ENCODE results near the gene LRRIQ1.

- no peak for TF ChIP-seq YY1 (IDR thresholded peaks at IDR 0.05; ENCODE audit: insufficient read depth, insufficient read length)
- no peak for TF ChIP-seq ZNF274 (IDR thresholded peaks at IDR 0.05; ENCODE audit: low read depth, low read length)
Observed at GRCh38 chr12:85000729-85001128, 35.4 kb upstream of the LRRIQ1 start.

Measured in NT2/D1 (cell line).